NCI-H1048 (cell line): ENCODE data around the gene DEPP1.
A peak's percentile ranks its signal among the peaks of the same experiment; 100 is the strongest.

ENCODE experiments used
- DNase-seq: peaks from one replicate; lab custom pipeline; 2025; lab: John Stamatoyannopoulos, UW

The DEPP1 gene

DNA sequence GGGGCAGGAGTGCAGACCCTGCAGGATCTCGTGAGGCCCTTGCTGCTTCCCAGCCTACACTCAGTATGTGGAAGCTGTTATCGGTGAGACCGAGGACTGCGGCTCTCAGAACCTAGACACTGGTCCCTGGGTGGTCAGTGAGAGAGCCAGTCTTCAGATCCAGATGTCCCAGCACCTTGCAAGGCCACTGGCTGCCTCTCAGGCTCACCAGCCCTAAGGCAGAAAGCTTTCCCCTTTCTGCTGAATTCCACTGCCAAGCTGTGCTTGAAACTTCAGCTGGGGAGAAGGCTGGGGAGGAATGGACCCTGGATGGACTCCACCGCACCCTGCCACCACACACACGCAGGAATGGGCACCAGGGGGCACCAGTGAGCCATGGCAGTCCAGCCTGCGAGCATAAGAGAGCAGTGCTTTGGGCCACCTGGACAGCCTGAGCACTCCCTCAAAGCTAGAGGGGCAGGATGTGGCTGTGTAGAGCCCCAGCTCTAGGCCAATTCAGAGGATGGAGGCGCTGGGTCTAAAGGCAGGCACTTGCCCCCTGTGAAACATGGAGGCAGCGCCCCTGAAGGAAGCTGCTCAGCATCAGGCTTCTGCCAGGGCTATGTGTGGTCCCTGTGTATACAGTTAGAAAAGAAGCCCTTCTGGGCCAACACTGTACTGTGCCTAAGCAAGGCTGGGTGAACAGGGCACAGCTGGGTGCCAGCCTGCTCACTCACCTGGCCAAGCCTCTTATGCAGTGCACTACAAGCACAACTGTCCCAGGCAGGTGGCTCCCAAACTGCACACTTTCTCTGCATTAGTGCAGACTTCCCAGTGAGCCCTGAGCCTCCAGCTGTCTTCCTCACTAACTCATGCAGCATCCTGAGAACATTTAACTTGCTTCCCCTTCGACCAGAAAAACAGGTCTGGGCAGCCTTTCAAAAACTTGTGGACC lies 45.8 kb downstream of the DEPP1 start:
- peak; percentile 43 for DNase-seq

DNA sequence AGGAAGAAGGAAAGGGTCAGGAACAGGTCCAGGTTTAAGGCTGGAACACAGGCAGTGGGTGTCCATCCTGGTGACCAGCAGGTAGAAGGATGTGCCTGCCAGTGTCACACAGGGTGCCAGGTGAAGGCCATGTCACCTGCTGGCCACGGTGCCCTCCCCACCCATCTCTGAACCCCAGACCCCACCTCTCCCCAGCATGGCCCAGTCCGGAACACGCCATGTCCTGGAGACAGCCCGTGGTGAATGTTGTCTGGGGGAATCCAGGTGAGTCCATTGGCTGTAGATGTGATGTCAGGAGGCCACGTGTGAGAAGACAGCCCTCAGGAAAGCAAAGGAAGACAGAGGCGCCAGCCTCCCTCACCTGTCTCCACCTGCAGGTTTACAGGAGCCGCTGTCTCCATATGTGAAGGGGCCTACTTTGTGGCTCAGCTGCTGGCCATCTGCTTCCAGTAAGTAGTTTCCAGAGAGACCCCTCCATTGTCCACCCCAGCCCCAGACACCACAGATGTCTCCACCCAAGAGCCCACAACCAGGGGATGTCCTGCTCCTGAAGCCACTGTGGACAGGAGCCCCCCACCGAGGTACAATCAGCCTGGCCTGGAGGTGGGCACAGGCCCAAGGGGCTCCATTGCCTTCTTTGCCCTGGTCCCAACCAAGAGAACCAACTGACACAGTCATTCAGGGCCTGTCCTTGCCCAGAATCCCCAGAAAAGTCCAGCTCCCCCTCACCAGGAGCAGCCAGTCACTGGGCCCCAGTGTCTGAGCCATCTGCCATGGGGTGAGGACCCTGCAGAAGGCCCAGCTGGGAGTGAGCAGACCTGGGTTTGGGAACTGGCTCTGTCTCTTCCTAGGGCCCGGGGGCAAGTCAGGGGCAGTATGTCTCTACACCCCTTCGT lies 46.7 kb downstream of the DEPP1 start:
- DNase-seq: no peak

DNA sequence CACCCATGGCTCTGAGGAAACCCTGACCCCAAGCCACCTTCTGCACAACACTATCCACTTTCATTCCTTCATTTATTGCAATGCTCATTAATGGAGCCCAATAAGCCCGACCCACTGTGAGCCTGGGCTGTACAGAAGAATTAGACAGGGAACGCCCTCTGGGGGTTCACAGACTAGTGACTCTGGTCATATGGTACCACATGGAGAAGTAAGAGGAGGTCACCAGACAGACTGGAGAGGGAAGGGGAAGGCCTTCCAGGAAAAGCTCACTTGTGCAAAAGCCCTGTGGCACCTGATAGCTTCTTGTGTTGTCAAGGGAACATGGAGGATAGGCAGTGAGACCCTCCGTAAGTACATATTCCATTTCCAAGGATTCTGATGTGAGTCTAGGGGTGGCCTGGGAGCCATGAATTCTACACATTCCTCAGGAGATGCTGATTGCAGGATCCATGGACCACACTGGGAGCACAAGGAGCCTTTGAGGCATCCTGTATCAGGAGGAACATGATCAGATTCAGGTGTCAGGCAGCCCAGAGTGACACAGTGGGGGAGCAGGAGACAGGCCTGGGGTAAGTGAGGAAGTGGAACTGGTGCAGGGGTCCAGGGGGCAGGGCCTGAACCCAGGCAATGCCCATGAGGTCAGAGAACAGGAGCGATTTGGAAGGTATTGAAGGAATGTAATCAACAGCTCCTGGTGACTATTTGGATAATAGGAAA lies 47.5 kb downstream of the DEPP1 start:
- DNase-seq: no peak

GRCh38 chr10:44929356-44930255 lies 49.0 kb downstream of the DEPP1 start:
- no peak for DNase-seq

GRCh38 chr10:44928462-44928861 lies 50.1 kb downstream of the DEPP1 start:
- DNase-seq: no peak

DNA sequence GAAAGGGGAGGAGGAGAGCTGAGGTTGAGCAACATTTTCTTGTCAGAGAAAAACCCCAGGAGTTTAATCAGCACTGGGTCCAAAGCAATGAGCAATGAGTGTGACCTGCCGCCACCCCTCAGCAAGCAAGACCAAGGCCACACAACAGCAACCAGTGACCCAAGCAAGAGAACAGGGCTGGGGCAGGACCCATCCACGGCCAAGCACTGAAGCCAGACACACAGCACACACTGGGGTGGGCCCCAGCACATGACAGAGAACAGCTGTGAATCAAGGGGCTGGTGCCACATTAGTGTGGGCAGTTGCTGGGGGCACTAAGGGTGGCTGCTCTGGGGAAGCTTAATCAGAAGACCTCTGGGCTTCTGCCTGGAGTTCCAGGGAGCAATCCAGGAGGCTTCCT lies 51.3 kb downstream of the DEPP1 start:
- no peak for DNase-seq

GRCh38 chr10:44926751-44927351 lies 51.8 kb downstream of the DEPP1 start:
- DNase-seq: no peak
